GM12892 (cell line): ENCODE results near the gene CXCR5.

Experiments
- DNase-seq: peaks from one replicate; pipeline ENCODE4 v3.0.0; 2011; ENCODE audit not compliant: insufficient read length
- FAIRE-seq: peaks from 2 replicates; lab custom pipeline; 2011; peaks lifted over from hg19 to GRCh38; lab: Jason Lieb, UNC
- POLR2A ChIP-seq: IDR thresholded peaks from 2 replicates; pipeline ENCODE4 v1.6.1; 2011; ENCODE audit warnings: low read depth, low read length, control low read depth
- POLR2AphosphoS5 ChIP-seq: IDR thresholded peaks from 2 replicates; pipeline ENCODE4 v1.6.1; 2011; ENCODE audit warnings: low read depth, low read length, control low read depth
- TAF1 ChIP-seq: IDR thresholded peaks from 2 replicates; pipeline ENCODE4 v1.6.1; 2011; ENCODE audit warnings: low read depth, mild to moderate bottlenecking, control low read depth, low read length, borderline replicate concordance

The CXCR5 gene

DNA sequence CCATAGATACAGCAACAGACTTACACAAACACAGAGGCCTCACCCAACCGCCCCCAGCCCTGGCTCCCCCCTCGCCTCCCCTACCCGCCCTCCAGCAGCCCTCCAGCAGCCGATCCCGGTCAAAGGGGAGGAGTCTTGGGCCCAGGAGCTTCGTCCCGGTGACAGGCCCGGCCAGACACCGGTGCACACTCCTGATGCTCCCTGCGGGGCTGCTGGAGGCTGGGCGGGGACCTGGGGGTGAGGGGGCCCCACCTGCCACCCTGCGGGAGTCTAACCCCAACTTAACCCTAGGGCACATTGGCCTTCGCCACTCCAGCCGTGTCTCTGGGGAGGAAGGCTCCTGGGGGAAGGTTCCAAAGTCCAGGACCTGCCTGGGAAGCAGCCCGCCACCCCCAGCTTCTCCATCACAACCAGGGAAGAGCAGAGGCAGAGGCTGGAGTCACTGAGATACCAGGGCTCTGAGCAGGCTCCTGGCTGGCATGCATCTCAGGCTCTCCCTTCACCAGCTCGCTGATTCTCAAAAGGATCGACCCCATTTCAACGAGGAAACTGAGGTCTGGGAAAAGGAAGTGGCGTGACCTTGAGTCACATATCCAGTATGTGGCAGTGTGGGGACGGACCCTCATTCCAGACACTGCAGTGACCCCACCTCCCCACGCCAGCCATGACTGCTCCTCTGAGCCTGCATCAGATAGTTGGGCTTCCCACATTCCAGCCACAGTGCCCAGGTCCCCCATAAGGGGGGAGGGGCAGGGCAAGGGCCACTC, 27.6 kb downstream of the CXCR5 start:
- no peak for DNase-seq
- TF ChIP-seq POLR2A, result no peak
- no peak for TF ChIP-seq TAF1
- no peak for FAIRE-seq

DNA sequence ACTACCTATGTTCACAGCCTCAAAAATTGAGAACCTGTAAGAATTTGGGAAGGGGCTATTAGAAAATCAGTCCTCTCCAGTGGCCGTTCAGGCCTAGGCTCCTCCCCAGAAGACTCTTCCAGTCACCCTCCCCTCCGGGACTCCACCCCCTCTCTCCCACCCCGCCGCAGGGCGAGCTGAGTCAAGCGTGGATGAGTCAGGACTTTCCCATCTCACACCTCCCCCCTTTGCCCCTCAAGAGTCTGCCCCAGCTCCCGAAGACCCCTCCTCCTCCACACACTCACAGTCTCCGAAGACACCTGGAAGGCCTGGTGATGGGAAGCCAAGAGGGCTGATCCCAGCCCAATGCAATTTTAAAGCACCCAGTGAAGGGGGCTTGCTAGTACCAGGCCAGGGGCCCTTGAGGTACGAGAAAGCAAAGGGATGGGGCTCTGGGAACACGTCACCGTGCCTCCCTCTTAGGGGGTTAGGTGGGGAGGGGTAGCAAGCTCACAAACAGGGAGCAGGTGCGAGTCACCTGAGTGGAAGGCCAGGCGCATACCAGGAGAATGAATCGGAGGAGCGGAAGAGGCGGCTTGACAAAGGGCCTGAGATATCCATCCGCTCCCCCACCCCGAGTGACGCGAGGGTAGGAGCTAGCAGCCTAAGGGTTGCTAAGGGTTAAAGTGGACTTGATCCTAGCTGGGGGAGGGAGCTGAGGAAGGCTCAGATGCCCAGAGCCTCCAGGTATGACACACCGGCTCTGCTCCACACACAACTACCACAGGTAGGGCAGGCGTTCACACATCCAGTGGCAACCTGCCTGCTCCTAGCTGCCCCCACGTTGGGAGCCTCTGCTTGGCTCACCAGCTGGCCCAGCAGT, 28.4 kb downstream of the CXCR5 start:
- TF ChIP-seq TAF1 (no peak), POLR2AphosphoS5 (no peak), POLR2A (no peak; the same call in 1 of the 2 replicates)
- peak; percentile 97 for FAIRE-seq
- no peak for DNase-seq

DNA sequence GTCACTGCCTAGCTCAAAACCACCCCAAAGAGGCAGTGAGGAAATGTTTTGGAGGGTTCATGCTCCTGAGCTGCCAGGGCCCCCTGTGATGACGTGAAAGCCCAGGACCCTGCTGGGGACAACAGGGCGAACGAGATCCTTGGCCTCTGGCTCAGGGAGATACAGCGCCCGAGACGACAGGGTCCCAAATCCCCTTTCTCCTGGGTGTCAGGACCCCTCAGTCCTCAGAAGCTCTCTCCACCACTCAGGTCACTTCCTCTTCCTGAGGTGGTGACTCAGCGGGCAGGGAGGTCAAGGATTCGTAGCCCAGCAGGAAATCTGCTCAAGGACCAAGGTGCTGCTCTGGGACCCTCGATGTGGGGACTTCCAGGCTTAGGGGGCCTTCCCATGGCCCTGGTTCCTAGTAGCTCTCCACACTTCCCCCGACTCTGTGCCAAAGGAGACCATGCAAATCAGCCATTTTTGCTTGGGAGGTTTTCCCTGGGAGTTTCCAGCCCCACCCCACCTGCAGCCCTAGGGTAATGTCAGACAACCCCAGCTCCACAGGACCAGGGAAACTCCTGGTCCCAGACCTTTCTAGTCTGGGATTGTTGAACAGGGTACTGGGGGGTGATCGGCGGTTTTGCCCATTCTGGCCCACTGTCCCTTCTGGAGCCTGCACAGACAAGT, 29.2 kb downstream of the CXCR5 start:
- DNase-seq, result no peak

DNA sequence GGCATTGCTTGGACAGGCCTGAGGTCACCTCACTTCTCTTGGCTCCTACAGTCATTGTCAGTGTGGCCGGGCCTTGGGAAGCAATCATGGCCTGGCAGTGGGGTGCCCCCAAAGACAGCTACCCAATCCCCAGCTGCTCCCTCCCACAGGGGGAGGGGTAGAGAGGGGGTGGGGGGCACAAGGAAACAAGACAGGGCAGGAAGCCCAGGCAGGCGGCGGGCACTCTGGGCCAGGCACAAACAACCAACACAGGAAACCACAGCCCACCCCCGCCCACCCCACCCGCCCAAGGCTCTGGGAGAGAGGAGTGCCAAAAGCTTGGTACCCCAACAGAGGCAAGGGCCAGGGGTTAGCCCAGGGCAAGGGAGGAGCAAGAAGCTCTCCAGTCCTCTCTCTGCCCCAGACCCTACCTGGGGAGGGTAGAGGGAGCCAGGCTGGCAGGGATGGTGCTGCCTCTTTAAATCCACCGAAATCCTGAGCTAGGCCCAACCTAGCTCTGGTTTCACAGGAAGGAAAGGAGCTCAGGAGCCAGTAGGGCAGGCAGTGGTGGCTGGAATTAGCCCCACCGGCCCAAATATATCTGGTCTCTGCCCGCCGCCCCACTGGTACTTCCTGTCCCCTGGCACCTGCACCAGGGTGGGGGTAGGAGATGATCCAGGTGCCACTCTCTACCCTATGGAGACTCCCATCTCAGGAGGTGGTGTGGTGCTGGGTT, 29.9 kb downstream of the CXCR5 start:
- FAIRE-seq, result no peak

More for the DNA sequence above, 29.2 kb downstream of the CXCR5 start:
- TF ChIP-seq POLR2A (no peak), POLR2AphosphoS5 (no peak), TAF1 (no peak)
- FAIRE-seq, result no peak

DNA sequence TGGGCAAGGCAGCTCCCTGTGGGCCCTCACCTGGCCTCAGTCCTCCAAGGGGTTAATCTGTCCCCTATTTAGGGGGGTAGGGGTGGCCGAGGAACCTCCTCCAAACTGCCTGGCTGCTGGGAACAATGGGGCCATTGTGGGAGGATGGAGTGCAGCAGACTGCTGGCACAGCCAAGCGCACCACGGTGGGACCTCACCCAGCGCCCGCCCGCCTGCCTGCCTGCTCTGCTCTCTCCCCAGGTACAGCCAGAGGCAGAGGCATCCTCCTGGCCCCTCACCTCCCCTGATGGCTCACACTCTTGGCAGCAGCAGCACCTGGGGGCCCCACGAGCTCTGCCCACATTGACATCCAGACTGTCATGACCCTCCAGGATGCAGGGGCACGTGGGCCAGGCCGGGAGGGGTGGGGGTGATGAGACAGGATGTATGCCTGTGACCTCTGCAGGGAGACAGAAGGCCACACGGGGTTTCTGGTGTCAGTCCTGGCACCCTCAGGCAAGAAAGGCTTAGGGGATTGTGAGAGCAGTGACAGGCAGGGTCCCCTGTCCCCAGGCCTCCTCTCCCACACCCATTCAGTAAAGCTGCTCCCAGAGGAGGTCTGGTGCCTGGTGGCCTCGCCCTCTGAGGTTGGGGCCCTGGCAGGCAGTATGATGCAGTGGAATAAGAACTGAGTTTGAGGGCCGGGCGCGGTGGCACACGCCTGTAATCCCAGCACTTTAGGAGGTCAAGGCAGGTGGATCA, 30.7 kb downstream of the CXCR5 start:
- TF ChIP-seq TAF1 (no peak), POLR2AphosphoS5 (no peak), POLR2A (no peak)
- FAIRE-seq (no peak), DNase-seq (no peak)

More for the DNA sequence above, 29.9 kb downstream of the CXCR5 start:
- TF ChIP-seq POLR2A (no peak), TAF1 (no peak), POLR2AphosphoS5 (no peak)
- DNase-seq, result no peak

DNA sequence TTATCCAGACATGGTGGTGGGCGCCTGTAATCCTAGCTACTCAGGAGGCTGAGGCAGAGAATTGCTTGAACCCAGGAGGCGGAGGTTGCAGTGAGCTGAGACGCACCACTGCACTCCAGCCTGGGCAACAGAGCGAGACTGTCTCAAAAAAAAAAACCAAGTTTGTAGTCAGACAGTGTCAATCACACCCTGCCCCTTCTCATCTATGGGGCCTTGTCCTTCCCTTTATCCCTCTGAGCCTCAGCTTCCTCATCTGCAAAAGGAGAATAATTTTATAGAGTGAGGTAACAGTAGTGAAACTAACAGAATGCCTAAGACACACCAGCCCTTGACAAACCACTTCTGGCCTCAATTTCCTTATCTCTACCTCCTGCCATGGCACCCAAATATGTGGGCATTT, 31.3 kb downstream of the CXCR5 start:
- FAIRE-seq, result no peak
- no peak for DNase-seq
- TF ChIP-seq POLR2AphosphoS5, result no peak
- TF ChIP-seq TAF1, result no peak
- TF ChIP-seq POLR2A, result no peak

DNA sequence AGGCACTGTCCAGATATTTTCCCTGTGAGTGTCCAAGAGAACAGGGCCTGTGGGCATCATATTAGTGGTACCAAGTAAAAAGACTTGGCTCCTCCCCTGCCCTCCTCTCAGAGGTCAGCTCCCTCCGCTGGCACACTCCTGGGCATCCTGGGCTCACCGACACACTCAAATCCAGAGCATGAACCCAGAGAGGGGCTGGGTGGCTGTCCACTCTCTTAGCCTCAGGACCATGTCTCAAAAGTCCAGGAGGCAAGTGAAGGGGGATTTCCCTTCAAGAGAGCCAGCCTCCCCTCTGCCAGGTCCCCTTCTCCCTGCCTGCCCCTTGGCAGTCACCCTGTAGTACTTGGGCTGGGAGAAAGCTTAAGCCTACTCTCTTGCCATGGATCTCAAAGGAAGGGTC, 31.7 kb downstream of the CXCR5 start:
- TF ChIP-seq TAF1 (no peak), POLR2A (no peak), POLR2AphosphoS5 (no peak)
- DNase-seq (no peak), FAIRE-seq (no peak)

DNA sequence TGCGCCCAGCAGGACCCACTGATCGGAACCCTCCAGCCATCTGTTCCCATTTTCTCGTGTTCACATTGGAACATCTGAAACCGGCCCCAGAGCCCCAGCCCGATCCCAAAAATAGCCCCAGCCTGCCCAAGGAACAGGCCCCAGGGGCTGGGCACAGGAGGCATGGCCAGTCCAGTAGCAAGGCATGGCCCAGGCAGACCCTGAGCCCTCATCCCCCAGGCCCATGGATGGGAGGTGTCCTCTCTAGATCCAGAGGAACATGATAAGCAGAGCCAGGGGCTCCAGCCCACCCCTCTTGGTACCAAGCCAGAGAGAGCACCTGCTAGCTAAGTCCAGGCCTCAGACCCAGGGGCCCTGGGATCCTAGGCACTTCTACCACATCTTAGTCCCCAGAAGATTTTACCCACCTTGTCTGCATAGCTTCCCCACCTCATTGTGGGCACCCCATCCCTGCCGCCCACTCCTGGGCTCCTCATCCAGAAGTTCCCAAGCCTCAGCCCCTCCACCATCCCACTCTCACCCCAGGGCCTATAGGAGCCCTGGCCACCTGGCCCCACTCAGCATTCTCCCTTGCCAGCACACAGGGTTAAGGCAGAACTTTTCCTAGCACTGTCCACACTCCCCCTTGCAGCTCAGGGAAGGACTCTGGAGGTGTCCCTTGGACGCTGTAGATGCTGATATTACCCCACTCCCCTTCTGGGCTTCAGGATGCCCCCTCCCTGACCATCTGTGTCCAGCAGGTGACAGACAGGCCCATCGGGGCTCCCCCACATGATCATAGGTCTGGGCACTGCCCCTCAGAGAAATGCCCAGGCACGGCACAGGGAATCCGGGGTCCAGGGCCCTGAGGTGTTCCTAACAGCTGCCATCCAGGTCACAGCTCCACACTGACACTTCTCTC, 32.5 kb downstream of the CXCR5 start:
- FAIRE-seq (no peak), DNase-seq (no peak)
- TF ChIP-seq POLR2A (no peak), POLR2AphosphoS5 (no peak), TAF1 (no peak)

DNA sequence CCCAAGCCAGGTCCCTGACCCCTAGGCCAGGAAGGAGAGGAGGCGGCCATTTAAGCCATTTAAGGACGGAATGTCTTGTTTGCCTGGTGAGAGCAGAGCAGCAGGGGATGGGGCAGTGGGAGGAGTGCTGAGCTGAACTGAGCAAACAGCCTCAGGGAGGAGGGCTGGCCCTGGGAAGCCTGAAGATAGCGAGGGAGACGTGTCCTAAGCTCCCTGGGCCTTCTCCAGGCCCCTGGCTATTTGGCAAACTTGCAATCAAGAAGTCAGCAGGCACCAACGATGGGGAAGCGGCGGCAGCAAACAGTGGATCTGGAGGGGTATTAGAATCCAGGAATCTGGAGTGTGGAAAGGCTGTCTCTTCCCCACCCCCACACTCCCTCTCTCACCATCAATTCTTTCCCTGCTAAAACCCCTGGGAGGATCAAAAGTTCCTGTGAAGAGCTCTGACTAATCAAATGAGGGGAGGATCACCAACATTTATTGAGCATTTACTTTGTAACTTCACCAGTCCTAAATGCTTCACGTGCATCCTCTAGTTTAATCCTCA, 33.2 kb downstream of the CXCR5 start:
- FAIRE-seq (no peak), DNase-seq (no peak)
- no peak for TF ChIP-seq POLR2AphosphoS5
- TF ChIP-seq TAF1, result no peak
- TF ChIP-seq POLR2A, result no peak
